GM21825 (cell line): ENCODE measurements around the gene DNAI4.

Experiments
- ATAC-seq: cut with Tn5 transposase; IDR thresholded peaks from one replicate; pipeline ENCODE4 v1.9.1; 2021; ENCODE audit warnings: mild to moderate bottlenecking, moderate library complexity; ENCODE audit not compliant: unreplicated experiment

Gene DNAI4

GRCh38 chr1:66768965-66769364, 155.7 kb downstream of the DNAI4 start:
- no peak for ATAC-seq

DNA sequence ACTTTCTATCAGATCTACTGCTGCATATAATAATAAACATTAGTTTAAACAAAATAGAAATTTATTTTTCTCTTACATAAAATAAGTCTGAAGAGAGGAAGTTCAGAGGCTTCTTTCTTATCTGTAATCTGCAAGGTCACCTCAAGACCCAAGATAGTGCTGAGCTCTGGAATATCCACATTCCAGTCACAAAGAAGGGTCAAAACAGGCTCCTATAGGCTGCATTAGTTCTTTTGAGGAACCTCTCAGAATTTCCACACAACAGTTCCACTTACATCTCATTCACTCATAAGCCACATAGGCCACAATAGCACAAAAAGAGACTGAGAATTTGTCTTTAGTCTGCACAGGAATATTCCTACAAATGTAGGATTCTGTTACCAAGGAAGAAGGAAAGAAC, 157.0 kb downstream of the DNAI4 start:
- no peak for ATAC-seq

DNA sequence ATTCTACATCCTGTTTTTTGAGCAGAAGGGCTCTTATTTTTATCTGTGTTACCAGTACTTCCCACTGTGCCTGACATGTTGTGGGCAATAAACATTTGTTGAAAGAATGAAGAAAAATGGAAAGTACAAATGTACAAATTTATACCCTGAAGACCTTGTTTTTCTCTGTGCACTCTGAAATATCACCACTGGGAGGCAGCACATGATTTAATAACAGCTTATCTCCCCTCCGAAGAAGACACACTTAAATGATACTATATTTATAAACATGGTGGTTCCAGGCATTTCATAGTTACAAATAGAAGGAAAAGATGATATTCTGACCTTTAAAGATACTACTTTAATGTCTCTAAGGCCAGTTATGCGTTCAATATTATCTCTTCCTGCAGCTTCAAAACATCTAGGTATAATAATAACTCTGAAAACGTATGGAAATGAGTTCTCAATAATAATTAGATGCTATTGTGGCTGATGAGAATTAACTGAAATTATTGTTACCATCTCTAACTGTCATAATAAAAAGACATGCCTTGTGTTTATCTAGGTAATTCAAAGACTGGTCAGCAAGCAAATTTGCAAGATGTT, 159.6 kb downstream of the DNAI4 start:
- no peak for ATAC-seq
